ENCODE results near the gene ATP8B1. TPM values are rescaled to one million over a fixed set of nuclear protein-coding genes. Genes with fewer than 3 reads are reported as not detected.
"Not testable (repeated sequence)": the region's sequence is repeated elsewhere in the genome, so short reads cannot be mapped to it uniquely, and the experiment has no call there.

The ATP8B1 gene
- total and polyA plus RNA-seq, 2 donors = 20.1 to 79.6 TPM

GRCh38 chr18:57655740-57656139 is 147.4 kb downstream of the ATP8B1 start:
- WGBS = 96% methylated on average over 2 of the region's 2 CpGs
- Histone ChIP-seq H3K4me1 (ENCODE audit: insufficient read depth) (no peaks in the 10 kb centered on the region), H3K27ac (ENCODE audit: low read depth) (no peak overlapping the region), H3K4me3 (ENCODE audit: low read depth, low read length) (no peak overlapping the region), H3K36me3 (ENCODE audit: insufficient read depth) (no peaks in the 10 kb centered on the region)
- DNase-seq (ENCODE audit: extremely low spot score) = no peak

- no peak for DNase-seq (ENCODE audit: extremely low spot score)
- Histone ChIP-seq H3K4me1 (ENCODE audit: insufficient read depth) (no peaks in the 10 kb centered on the region), H3K4me3 (ENCODE audit: low read depth, low read length) (no peak overlapping the region), H3K27ac (ENCODE audit: low read depth) (no peak overlapping the region), H3K36me3 (ENCODE audit: insufficient read depth) (no peaks in the 10 kb centered on the region)
These were observed 151.2 kb downstream of the ATP8B1 start for GRCh38 chr18:57651914-57652313.

- no peak for DNase-seq (ENCODE audit: extremely low spot score)
- 81% methylated on average over 11 of the region's 11 CpGs for WGBS
- no peaks in the 10 kb centered on the region for H3K4me1 ChIP-seq (ENCODE audit: insufficient read depth)
- H3K27ac ChIP-seq (ENCODE audit: low read depth) = no peak overlapping the region
- H3K36me3 ChIP-seq (ENCODE audit: insufficient read depth) = no peaks in the 10 kb centered on the region
- H3K4me3 ChIP-seq (ENCODE audit: low read depth, low read length) = no peak overlapping the region
These were observed 153.3 kb downstream of the ATP8B1 start for GRCh38 chr18:57649556-57650500.

- H3K4me3 ChIP-seq (ENCODE audit: low read depth, low read length) = no peak overlapping the region
- peaks cover 3% of the 10 kb centered on the region for H3K36me3 ChIP-seq (ENCODE audit: insufficient read depth)
- H3K27ac ChIP-seq (ENCODE audit: low read depth) = no peak overlapping the region
- DNase-seq (ENCODE audit: extremely low spot score) = no peak
- WGBS = 85% methylated on average over 32 of the region's 32 CpGs
- no peaks in the 10 kb centered on the region for H3K4me1 ChIP-seq (ENCODE audit: insufficient read depth)
These were observed 154.7 kb downstream of the ATP8B1 start for GRCh38 chr18:57648414-57648813.

GRCh38 chr18:57644540-57644939 is 158.6 kb downstream of the ATP8B1 start:
- Histone ChIP-seq H3K4me3 (ENCODE audit: low read depth, low read length) (no peak overlapping the region), H3K27ac (ENCODE audit: low read depth) (no peak overlapping the region), H3K4me1 (ENCODE audit: insufficient read depth) (no peaks in the 10 kb centered on the region), H3K36me3 (ENCODE audit: insufficient read depth) (peaks cover 5% of the 10 kb centered on the region)
- no peak for DNase-seq (ENCODE audit: extremely low spot score)

GRCh38 chr18:57643726-57644125 is 159.4 kb downstream of the ATP8B1 start:
- H3K36me3 ChIP-seq (ENCODE audit: insufficient read depth); H3K4me3 ChIP-seq (ENCODE audit: low read depth, low read length); H3K4me1 ChIP-seq (ENCODE audit: insufficient read depth); H3K27ac ChIP-seq (ENCODE audit: low read depth); DNase-seq (ENCODE audit: extremely low spot score): not testable (repeated sequence)
- WGBS = 95% methylated on average over 25 of the region's 25 CpGs

- not testable (repeated sequence) for H3K36me3 ChIP-seq (ENCODE audit: insufficient read depth); H3K4me1 ChIP-seq (ENCODE audit: insufficient read depth); H3K27ac ChIP-seq (ENCODE audit: low read depth); DNase-seq (ENCODE audit: extremely low spot score); H3K4me3 ChIP-seq (ENCODE audit: low read depth, low read length)
- 97% methylated on average over 24 of the region's 29 CpGs for WGBS
These were observed 160.7 kb downstream of the ATP8B1 start for GRCh38 chr18:57642462-57642861.

- no peaks in the 10 kb centered on the region for H3K4me1 ChIP-seq (ENCODE audit: insufficient read depth)
- H3K27ac ChIP-seq (ENCODE audit: low read depth) = no peak overlapping the region
- WGBS = 82% methylated on average over 2 of the region's 2 CpGs
These were observed 162.4 kb downstream of the ATP8B1 start for GRCh38 chr18:57640749-57641148.

GRCh38 chr18:57640236-57640635 is 162.9 kb downstream of the ATP8B1 start:
- peaks cover 5% of the 10 kb centered on the region for H3K36me3 ChIP-seq (ENCODE audit: insufficient read depth)
- no peak for DNase-seq (ENCODE audit: extremely low spot score)
- 60% methylated on average over 3 of the region's 3 CpGs for WGBS
- no peak overlapping the region for H3K27ac ChIP-seq (ENCODE audit: low read depth)
- H3K4me3 ChIP-seq (ENCODE audit: low read depth, low read length) = no peak overlapping the region
- H3K4me1 ChIP-seq (ENCODE audit: insufficient read depth) = no peaks in the 10 kb centered on the region

More at GRCh38 chr18:57640749-57641148, 162.4 kb downstream of the ATP8B1 start:
- no peak for DNase-seq (ENCODE audit: extremely low spot score)
- H3K36me3 ChIP-seq (ENCODE audit: insufficient read depth) = peaks cover 5% of the 10 kb centered on the region
- no peak overlapping the region for H3K4me3 ChIP-seq (ENCODE audit: low read depth, low read length)

GRCh38 chr18:57635003-57635822 is 167.9 kb downstream of the ATP8B1 start:
- H3K4me3 ChIP-seq (ENCODE audit: low read depth, low read length) = no peak overlapping the region
- no peaks in the 10 kb centered on the region for H3K4me1 ChIP-seq (ENCODE audit: insufficient read depth)
- peak overlapping the region; percentile 38 for H3K27ac ChIP-seq (ENCODE audit: low read depth)
- H3K36me3 ChIP-seq (ENCODE audit: insufficient read depth) = no peaks in the 10 kb centered on the region
- DNase-seq (ENCODE audit: extremely low spot score) = no peak
- 53% methylated on average over 4 of the region's 4 CpGs for WGBS

- H3K27ac ChIP-seq (ENCODE audit: low read depth) = no peak overlapping the region
- WGBS = 74% methylated on average over 2 of the region's 2 CpGs
- no peak for DNase-seq (ENCODE audit: extremely low spot score)
- no peak overlapping the region for H3K4me3 ChIP-seq (ENCODE audit: low read depth, low read length)
- H3K36me3 ChIP-seq (ENCODE audit: insufficient read depth) = no peaks in the 10 kb centered on the region
- H3K4me1 ChIP-seq (ENCODE audit: insufficient read depth) = peaks cover 2% of the 10 kb centered on the region
These were observed 171.4 kb downstream of the ATP8B1 start for GRCh38 chr18:57631697-57632096.

GRCh38 chr18:57630754-57631595 is 172.1 kb downstream of the ATP8B1 start:
- WGBS = 50% methylated on average over 13 of the region's 13 CpGs
- no peaks in the 10 kb centered on the region for H3K36me3 ChIP-seq (ENCODE audit: insufficient read depth)
- no peak overlapping the region for H3K27ac ChIP-seq (ENCODE audit: low read depth)
- peak overlapping the region; percentile 52 for H3K4me3 ChIP-seq (ENCODE audit: low read depth, low read length)
- H3K4me1 ChIP-seq (ENCODE audit: insufficient read depth) = peaks cover 2% of the 10 kb centered on the region
- no peak for DNase-seq (ENCODE audit: extremely low spot score)
